GDM1 (cell line): ENCODE measurements around the gene TBRG1.

Source experiments
- DNase-seq: peaks from one replicate; lab custom pipeline; 2025; lab: John Stamatoyannopoulos, UW

TBRG1 gene

GRCh38 chr11:124618863-124619262 is 3.8 kb upstream of the TBRG1 start:
- no peak for DNase-seq

GRCh38 chr11:124623861-124624525 is 1.3 kb downstream of the TBRG1 start:
- DNase-seq, result no peak

GRCh38 chr11:124625504-124626168 is 3.0 kb downstream of the TBRG1 start:
- DNase-seq, result no peak

GRCh38 chr11:124627546-124627945 is 4.9 kb downstream of the TBRG1 start:
- no peak for DNase-seq

GRCh38 chr11:124629961-124630360 is 7.3 kb downstream of the TBRG1 start:
- no peak for DNase-seq

GRCh38 chr11:124633355-124633754 is 10.7 kb downstream of the TBRG1 start:
- no peak for DNase-seq

- no peak for DNase-seq
Measured at GRCh38 chr11:124635932-124636331, 13.3 kb downstream of the TBRG1 start.

- DNase-seq, result no peak
Measured at GRCh38 chr11:124638500-124638899, 15.8 kb downstream of the TBRG1 start.

GRCh38 chr11:124639186-124639585 is 16.5 kb downstream of the TBRG1 start:
- no peak for DNase-seq

- no peak for DNase-seq
Measured at GRCh38 chr11:124640666-124641065, 18.0 kb downstream of the TBRG1 start.

- no peak for DNase-seq
Measured at GRCh38 chr11:124642628-124643027, 20.0 kb downstream of the TBRG1 start.

GRCh38 chr11:124643042-124643604 is 20.5 kb downstream of the TBRG1 start:
- DNase-seq, result no peak

- DNase-seq, result peak; percentile 14
Measured at GRCh38 chr11:124643605-124644425, 21.2 kb downstream of the TBRG1 start.

- peak; percentile 19 for DNase-seq
Measured at GRCh38 chr11:124644426-124645280, 22.0 kb downstream of the TBRG1 start.

GRCh38 chr11:124646148-124646547 is 23.5 kb downstream of the TBRG1 start:
- no peak for DNase-seq

- no peak for DNase-seq
Measured at GRCh38 chr11:124648610-124649009, 25.9 kb downstream of the TBRG1 start.

- DNase-seq, result no peak
Measured at GRCh38 chr11:124656774-124657630, 34.3 kb downstream of the TBRG1 start.

- DNase-seq, result no peak
Measured at GRCh38 chr11:124657904-124658303, 35.2 kb downstream of the TBRG1 start.

- DNase-seq, result no peak
Measured at GRCh38 chr11:124658501-124658900, 35.8 kb downstream of the TBRG1 start.

GRCh38 chr11:124658986-124659385 is 36.3 kb downstream of the TBRG1 start:
- DNase-seq, result no peak

GRCh38 chr11:124661553-124661952 is 38.9 kb downstream of the TBRG1 start:
- DNase-seq, result no peak
